Lung (tissue), 12 donors: ENCODE data around the gene BIN1. TPM values are rescaled to one million over a fixed set of nuclear protein-coding genes. Genes with fewer than 3 reads are reported as not detected.

ENCODE experiments used
- ATAC-seq: fragments of 200-7000 bp; cut with Tn5 transposase; one replicate; pipeline ENCODE4 v1.9.1; 2020; ENCODE audit warnings: moderate number of reproducible peaks; ENCODE audit not compliant: insufficient read depth, low FRiP score
- DNase-seq, 3 donors: peaks; one replicate each; pipeline ENCODE4 v3.0.0-alpha.2; 2013 to 2017
- H3K27ac ChIP-seq, 2 donors: one replicate each; pipeline ENCODE4 v1.5.1; 2013; ENCODE audit warnings: mild to moderate bottlenecking in 2 of 2, moderate library complexity in 2 of 2, control low read depth in 1 of 2, inconsistent platforms in 1 of 2, low read depth in 1 of 2, low read length in 1 of 2
- H3K27me3 ChIP-seq, 3 donors: one replicate each; pipeline ENCODE4 v1.5.1; 2013; ENCODE audit warnings: low read length in 2 of 3; ENCODE audit not compliant: control insufficient read depth in 3 of 3, insufficient read depth in 3 of 3
- H3K36me3 ChIP-seq, 4 donors: one replicate each; pipeline ENCODE4 v1.5.1; 2013; ENCODE audit warnings: low read length in 4 of 4, mild to moderate bottlenecking in 1 of 4, moderate library complexity in 1 of 4; ENCODE audit not compliant: control insufficient read depth in 4 of 4, insufficient read depth in 4 of 4
- H3K4me1 ChIP-seq, 5 donors: one replicate each; pipeline ENCODE4 v1.5.1; 2013; ENCODE audit warnings: low read length in 5 of 5, mild to moderate bottlenecking in 2 of 5, moderate library complexity in 1 of 5; ENCODE audit not compliant: control insufficient read depth in 5 of 5, insufficient read depth in 5 of 5
- H3K4me3 ChIP-seq: one replicate; pipeline ENCODE4 v1.5.1; 2013; ENCODE audit warnings: mild to moderate bottlenecking, control low read depth, moderate library complexity
- H3K9ac ChIP-seq, 2 donors: one replicate each; pipeline ENCODE4 v1.5.1; 2013; ENCODE audit warnings: low read length in 2 of 2, control low read depth in 1 of 2; ENCODE audit not compliant: insufficient read depth in 1 of 2
- H3K9me3 ChIP-seq, 4 donors: one replicate each; pipeline ENCODE4 v1.5.1; 2013; ENCODE audit warnings: low read length in 3 of 4, mild to moderate bottlenecking in 1 of 4, moderate library complexity in 1 of 4; ENCODE audit not compliant: control insufficient read depth in 4 of 4, insufficient read depth in 3 of 4
- CTCF ChIP-seq: IDR thresholded peaks from 2 replicates; pipeline ENCODE4 v1.5.1; 2012; ENCODE audit warnings: mild to moderate bottlenecking; ENCODE audit errors: control extremely low read depth, extremely low read depth
- WGBS, 2 donors: extraction: QIAGEN DNeasy Blood & Tissue Kit; methylation state at CpG; one replicate each; pipeline ENCODE4 v1.1.7; 2013; 5-methylcytosine and 5-hydroxymethylcytosine counted together
- polyA plus RNA-seq, 2 donors: library from polyadenylated mRNA; stranded (reverse); fragments of 200-250 nt; gene quantifications; one replicate each; pipeline ENCODE4 v1.2.1, GENCODE V29; 2013
- total RNA-seq, 2 donors: library from RNA; depleted of rRNA in 1 of 2; stranded (reverse); fragments of >200 nt in 1 of 2; gene quantifications; one replicate each; pipeline ENCODE4 v1.2.1, GENCODE V29; 2014 to 2021
- donor health status: control.
- donor health status: control.
- donor health status: Bipolar disorder and iron deficiency.
- donor health status: healthy.
- donor health status: DM: yes; HTN: yes; CAD: no.

Gene BIN1
- total and polyA plus RNA-seq, 4 donors = 28.8 to 41.7 (median 36.2) TPM

- peak in 1 of 3 donors; percentile 45 for DNase-seq
- WGBS, 2 donors = 52 to 60% methylated on average over 12 of the region's 12 CpGs
- no peaks in the 10 kb centered on the region for H3K27me3 ChIP-seq
- H3K36me3 ChIP-seq = no peaks in the 10 kb centered on the region
- H3K9me3 ChIP-seq = no peaks in the 10 kb centered on the region
- peak overlapping the region in 1 of 2 donors; percentile 11 for H3K9ac ChIP-seq
- H3K4me3 ChIP-seq = no peak overlapping the region
- ATAC-seq = no peak
- peak overlapping the region in 1 of 2 donors; percentile 88 for H3K27ac ChIP-seq
- H3K4me1 ChIP-seq = peaks cover 0 to 81% (median 53%) of the 10 kb centered on the region in 5 donors
- TF ChIP-seq CTCF = no peak
These were observed 22.2 kb downstream of the BIN1 start for GRCh38 chr2:127084611-127085316.

GRCh38 chr2:127083819-127084503, 23.0 kb downstream of the BIN1 start:
- peaks cover 0 to 83% (median 58%) of the 10 kb centered on the region in 5 donors for H3K4me1 ChIP-seq

GRCh38 chr2:127082974-127083373, 24.0 kb downstream of the BIN1 start:
- H3K9ac ChIP-seq = peak overlapping the region in 1 of 2 donors; percentile 43
- no peaks in the 10 kb centered on the region for H3K27me3 ChIP-seq
- TF ChIP-seq CTCF = no peak
- H3K27ac ChIP-seq = peak overlapping the region in 1 of 2 donors; percentile 13
- no peaks in the 10 kb centered on the region for H3K36me3 ChIP-seq
- peaks cover 0 to 89% (median 55%) of the 10 kb centered on the region in 5 donors for H3K4me1 ChIP-seq
- H3K9me3 ChIP-seq = no peaks in the 10 kb centered on the region
- no peak for ATAC-seq
- DNase-seq = no peak
- WGBS, 2 donors = 76 to 78% methylated on average over 8 of the region's 8 CpGs
- no peak overlapping the region for H3K4me3 ChIP-seq

More at GRCh38 chr2:127083819-127084503, 23.0 kb downstream of the BIN1 start:
- Histone ChIP-seq H3K27me3 (no peaks in the 10 kb centered on the region), H3K36me3 (no peaks in the 10 kb centered on the region), H3K27ac (peak overlapping the region in 1 of 2 donors; percentile 88), H3K4me3 (no peak overlapping the region), H3K9ac (no peak overlapping the region), H3K9me3 (no peaks in the 10 kb centered on the region)
- no peak for TF ChIP-seq CTCF
- DNase-seq (peak; percentile 88 to 96 (median 94)), ATAC-seq (peak; percentile 28)
- WGBS, 2 donors = 42 to 47% methylated on average over 21 of the region's 21 CpGs
